Right kidney (tissue), 1 donor: ENCODE data around the gene TRAPPC10.

Source experiments
- DNase-seq: peaks from one replicate; pipeline ENCODE4 v3.0.0-alpha.2; 2016

TRAPPC10 gene

DNA sequence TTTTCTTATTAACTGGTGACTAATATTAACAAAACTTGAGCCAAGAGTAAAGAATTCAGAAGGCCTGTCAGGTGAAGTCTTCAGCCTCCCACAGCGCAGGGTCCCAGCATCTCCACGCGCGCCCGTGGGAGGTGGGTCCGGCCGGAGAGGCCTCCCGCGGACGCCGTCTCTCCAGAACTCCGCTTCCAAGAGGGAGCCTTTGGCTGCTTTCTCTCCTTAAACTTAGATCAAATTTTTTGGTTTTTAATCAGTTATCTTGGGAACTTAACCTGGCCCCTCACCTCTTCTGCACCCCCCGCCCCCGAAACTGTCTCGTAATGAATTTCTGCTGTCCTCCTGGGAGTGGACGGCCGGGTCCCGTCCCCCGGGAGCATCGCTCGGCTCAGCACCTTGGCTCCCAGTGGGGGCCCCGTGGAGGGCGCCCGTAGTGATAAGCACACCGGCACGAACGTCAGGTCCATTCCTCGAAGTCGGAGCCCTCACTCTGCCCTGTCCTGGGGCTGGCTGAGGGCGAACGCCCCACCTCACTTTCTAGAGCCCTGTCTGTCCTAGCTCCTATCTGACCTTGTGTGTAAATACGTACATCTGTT lies 29.5 kb upstream of the TRAPPC10 start:
- no peak for DNase-seq

DNA sequence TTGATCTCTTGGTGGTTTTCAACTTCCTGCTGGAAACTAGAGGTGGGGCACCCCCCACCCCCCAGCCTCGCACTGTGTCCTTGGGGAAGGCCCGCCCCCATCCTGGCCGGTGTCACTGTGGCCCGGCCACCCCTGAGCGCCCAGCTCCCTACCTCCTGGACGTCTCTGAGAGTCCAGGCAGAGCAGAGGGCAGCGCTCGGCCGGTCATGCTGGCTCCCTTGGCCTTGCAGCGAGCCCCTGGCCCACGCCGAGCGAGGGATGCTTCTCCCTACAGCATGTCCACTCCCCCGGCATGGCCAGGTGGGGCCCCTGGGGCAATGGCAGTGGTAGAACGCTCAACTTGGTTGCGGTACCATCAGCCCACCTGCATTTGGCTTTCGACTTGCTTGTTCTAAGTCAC lies 28.7 kb upstream of the TRAPPC10 start:
- no peak for DNase-seq

DNA sequence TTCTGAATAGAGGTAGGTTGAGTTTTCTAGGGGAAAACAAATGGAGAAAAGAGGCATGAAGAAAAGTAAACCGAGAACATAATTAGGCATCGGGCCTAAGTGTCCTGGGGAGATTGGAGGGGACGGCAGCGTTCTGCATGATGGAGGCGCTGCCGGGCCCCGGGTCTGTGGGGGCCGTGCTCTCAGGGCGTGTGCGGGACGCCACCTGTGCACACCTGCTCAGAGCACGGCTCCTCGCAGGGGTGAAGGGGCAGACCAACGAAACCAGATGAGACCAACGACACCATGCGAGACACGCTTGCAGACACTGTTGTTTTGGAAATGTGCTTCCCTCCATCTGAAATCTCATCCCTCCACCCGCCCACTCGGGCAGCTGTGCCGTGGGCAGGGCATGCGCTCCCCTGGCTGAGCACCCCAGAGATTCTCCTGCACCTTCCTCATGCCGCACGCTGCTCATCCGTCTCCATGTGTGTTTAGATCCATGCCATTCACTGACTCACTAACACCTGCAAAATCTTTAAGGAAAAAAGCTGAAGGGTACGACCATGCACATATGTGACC lies 28.2 kb upstream of the TRAPPC10 start:
- no peak for DNase-seq

DNA sequence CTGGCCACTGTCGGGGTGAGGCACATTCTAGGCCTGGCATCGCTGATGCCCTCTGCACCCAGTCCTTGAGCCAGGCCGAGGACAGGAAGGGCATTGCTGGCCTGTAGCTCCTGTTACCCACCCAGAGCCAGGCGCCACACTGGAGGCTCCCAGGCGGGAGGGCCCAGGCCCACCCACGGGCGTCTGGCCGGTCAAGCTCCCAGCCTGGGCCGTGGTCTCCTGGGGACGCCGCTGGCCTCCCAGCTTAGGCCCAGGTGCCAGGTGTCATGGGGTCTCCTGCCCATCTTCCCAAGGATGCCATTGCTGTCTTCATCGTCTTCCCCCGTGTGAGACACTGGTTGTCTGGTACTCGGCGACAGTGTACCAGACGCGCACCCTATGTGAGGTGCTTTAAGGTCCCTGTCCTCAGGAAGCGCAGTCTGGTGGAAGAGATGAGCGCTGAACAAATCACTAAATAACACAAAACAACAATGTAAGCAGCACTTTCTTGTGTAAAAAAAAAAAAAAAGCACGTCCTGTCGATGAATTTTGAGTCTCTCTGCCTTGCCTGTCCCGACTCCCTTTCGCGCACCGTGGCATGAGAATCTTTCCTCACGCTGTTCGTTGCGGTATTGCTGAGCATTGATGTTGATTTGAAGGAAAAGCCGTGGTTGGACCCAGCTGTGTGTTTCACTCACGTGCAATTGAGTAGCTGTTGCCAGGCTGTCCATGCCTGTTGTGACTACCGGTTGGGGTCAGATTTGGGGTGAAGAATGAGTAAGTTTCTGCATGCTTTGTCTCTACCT lies 27.0 kb upstream of the TRAPPC10 start:
- DNase-seq = no peak

DNA sequence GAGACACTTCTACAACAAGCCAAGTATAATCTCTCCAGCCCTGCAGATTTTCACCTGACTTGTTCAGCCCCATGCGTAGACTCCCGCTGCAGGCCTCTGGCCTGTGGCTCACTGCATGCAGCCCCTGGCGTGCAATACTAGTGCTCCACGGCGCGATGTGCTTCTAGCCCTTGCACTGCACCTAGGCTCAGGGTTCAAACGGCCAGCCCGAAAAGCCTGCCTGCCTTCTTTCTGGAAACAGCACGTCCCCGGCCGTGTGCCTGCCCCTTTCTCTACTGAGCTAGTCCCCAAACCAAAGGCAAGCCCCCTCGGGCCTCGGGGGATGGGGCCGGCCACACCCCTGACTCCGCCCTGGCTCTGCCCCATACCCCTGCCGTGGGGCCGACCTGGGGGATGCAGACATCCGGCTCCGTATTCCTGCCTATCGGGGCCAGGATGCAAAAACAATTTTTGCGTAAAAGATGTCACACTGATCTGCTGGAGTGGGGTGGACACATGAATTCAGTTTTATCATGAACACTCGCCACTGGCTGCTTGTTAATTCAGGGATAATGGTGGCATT lies 26.3 kb upstream of the TRAPPC10 start:
- no peak for DNase-seq

DNA sequence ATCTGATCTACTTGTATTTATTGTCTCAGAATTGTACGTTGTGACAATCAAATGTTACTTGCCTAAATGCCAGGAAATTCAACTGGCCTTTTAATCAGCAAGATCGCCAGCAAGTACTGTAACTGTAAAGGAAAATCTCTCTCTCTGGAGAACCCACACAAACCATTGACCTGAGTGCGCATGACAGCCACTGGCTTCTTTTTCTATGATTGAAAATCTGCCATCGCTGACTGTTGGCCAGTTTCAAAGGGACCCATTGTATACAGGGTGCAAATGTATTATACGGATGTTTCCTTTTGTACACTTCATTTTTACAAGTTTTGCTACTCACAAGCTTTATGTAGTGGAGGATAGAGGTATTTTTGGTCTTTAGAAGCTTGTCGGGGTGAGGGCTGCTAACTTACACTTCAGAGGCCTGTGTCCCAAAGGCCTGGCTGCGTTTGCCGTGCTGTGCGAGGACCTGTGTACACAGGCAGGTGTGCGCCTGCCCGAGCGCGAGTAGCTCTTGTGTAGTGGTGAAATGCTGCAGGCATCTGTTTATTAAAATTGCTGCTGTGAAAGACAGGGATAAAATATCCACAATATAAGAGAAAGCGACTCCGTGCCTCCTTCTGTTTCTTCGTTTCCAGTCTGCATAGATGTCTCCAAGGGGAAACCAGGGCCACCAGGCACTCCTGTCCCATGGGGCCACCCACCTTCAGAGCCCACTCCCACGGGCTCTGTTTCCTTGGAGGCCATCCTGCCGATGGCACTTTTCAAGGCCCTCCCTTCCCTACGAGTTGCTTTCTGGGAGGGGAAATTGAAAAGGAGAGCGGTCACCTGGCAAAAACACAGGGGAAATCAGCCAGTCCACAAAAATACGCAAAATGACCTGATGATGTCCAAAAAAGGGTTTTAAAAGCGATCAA lies 25.3 kb upstream of the TRAPPC10 start:
- DNase-seq = no peak

DNA sequence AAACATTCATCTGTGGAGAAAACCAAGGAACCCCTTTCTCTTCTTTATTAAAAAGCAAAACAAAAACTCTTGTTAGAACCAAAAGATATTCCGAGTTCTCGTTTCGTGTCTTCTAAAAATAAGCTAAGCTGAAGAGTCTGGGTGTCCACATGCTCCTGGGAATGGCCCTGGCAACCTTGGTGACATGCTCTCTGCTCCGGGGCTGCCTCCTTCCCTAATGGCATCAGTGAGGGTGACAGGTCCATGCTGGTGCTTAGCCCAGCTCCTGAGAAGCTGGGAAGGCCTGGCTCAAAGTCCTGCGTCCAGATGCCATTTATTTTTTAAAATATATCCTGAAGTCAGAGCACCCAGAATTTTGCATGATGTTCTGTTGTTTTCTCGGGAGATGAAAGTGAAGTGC lies 24.6 kb upstream of the TRAPPC10 start:
- no peak for DNase-seq

DNA sequence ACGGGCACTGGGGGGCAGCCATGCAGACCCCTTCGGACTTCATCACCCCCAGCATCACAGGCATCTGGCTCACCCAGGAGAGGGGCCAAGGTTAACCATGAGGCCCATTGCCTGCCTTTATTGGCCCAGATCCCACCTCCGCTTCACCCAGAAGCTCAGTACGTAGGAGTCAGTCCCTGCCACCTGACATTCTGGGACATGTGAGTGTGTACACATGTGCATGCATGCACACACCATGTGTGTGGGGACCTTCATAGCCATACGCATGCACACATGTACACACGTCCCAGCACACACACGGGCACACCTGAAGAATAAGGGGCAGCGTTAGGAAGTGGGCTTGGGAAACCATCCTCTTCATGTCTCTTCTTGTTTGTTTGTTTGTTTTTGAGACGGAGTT lies 24.1 kb upstream of the TRAPPC10 start:
- no peak for DNase-seq

DNA sequence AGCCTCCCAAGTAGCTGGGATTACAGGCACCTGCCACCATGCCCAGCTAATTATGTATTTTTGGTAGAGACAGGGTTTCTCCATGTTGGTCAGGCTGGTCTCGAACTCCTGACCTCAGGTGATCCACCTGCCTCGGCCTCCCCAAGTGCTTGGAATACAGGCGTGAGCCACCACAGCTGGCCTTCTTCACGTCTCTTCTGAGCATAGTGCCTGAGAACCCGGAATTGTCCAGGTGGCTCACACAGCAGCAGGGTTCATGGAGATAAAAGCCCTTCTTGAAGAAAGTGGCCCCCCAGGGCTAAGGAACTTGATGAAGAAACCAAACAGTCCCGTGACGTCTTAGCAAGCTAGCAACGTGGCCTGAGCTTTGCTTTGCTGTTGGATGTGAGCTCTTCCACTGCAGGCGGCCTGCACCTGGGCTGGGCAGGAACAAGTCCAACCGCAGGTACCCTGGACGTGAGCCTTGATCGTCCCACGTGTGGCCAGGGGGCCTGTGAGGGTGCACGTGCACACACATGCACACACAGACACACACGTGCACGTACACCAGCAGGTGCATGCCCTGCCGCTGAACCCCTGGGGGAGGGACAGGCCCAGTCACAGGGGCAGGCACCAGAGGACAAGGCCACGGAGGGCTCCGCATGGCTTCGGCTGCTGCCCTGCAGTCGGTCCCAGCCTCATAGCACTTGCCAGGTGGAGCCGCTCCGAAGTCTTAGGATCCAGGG lies 23.4 kb upstream of the TRAPPC10 start:
- DNase-seq = no peak

DNA sequence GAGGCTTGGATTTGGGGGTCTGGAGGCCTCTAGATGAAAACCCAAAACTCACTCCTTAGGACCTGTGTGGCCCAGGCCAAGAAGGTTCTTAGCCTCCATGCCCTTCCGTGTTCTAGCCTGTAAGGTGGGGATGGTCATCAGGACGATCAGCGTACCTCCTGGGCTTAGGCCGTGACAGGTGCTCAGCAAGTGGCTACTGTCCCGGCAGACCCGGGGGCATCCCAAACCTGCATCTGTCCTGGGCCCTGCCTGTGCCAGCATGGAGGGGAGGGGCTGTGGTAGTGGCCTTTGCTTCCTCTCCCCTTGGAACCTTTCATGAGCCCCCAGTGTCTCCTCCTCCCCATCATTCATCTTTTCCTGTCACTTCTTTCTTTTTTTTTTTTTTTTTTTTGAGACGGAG lies 22.7 kb upstream of the TRAPPC10 start:
- no peak for DNase-seq

DNA sequence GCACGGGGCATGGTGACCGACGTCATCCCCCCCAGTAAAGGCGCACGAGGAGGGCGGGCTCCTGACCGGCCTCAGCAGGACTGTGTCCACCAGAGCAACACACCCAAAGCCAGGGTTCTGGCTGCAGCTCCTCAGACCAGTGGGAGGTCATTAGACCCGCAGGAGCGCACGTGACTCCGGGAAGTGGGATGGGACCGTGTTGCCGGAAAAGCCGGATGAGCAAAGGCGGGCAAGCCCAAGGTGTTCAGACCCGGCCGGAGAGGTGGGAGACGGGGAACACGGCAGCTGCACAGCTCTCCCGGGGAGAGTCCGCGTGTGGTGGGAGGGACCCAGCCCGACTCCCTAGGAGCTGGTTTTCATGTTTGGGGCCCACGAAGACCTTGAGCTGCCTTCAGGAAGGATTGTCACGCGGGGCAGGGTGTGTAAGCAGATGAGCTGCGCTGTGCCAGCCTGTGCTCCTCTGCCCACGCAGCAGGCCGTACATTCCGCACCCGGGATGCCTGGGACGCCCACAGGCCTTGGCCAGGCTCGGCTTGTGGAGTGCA lies 20.6 kb upstream of the TRAPPC10 start:
- no peak for DNase-seq

DNA sequence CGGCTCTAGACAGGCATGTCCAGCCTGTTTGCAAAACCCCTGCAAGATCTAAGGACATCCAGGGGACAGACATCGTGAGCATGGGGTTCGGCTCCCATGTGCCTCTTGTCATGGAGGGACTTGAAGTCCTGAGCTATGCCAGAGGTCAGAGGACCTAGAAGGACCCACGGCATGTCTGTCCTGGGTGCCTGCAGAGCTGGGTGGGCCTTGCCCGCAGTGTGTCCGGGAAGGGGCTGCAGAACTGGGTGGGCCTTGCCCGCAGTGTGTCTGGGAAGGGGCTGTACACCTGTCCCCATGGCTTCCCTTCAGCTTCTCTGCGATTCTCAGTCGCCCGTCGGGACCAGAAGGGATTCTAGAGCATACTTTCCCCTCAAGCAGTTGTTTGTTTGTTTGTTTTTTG lies 20.0 kb upstream of the TRAPPC10 start:
- DNase-seq = no peak

DNA sequence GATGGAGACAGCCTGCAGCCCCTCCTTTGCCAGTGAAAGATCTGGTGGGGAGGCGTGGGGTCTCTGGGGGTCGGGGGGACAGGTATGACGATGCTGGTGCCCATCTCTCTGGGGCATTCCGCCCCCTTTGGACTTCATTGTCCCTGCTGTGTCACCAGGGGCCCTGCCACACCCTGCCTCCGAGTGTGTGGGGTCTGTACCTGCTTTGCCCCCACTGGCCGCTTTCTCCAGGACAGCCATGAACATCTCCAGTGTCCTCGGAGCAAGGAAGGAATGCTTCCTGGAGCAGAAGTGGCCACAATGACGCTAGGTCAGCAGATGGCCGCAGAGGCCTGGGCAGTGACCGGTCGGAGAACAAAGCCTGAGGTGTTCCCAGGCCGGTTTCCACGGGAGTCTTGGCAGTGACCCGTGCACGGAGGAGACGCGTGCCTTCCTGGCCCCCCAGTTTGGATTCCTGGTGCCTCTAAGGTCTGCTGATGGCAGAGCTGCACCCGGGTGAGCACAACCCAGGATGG lies 18.6 kb upstream of the TRAPPC10 start:
- no peak for DNase-seq

DNA sequence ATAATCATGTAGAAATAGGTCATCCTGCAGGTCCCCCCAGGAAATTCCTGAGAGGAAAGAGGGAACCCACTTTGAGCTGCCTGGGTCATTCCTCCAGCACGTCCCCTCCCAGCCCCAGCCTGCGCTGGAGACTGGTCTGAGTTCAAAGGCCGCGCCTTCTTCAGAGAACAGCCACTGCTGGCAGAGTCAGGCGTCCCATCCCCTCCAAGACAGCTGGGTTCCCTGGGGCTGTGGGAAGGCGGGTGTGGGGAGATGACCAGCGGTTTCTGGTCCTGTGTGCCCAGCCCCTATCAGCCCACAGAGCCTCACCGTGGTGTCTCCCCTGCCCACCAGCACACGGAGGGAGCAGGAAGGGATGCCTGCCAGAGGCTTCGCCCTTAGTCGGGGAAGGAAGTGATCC lies 18.0 kb upstream of the TRAPPC10 start:
- no peak for DNase-seq

DNA sequence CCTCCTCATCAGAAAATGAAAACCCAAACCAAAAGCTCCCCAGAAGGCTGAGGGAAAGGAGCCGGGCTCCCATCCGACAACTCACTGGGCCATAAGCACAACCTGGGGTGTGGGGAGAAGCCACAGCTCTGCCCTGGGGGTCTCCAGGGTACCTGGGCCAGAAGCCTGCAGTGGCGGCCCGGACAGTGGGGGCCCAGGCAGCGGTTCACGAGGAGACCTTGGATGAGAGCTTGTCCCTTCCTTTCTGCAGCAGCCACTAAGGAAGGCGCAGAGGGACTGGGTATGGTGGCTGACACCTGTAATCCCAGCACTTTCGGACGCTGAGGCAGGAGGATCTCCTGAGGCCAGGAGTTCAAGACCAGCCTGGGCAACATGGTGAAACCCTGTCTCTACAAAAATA lies 17.5 kb upstream of the TRAPPC10 start:
- DNase-seq = no peak

DNA sequence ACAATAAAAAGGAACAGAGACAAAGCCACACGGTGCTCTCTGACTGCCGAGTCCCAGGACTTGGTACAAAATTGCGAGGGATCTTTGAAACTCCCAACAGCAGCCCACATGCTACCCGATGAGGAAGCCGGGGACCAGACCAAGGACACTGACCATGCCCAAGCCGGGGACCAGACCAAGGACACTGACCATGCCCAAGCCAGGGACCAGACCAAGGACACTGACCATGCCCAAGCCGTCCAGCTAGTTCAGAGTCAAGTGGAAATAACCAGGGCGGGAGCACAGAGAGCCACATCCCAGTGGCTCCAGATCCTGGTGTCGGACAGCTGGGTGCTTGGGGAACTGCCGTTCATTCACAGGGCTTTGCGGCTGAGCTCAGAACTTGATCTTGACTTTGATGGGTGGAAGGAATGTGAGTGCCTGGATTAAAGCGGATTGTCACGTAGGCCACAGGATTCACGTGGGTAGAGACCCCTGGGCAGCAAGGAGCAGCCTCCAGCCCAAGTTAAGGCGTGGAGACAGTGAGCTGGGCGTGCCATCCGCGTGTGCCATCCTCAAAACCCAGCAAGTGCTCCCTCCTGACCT lies 16.5 kb upstream of the TRAPPC10 start:
- no peak for DNase-seq

DNA sequence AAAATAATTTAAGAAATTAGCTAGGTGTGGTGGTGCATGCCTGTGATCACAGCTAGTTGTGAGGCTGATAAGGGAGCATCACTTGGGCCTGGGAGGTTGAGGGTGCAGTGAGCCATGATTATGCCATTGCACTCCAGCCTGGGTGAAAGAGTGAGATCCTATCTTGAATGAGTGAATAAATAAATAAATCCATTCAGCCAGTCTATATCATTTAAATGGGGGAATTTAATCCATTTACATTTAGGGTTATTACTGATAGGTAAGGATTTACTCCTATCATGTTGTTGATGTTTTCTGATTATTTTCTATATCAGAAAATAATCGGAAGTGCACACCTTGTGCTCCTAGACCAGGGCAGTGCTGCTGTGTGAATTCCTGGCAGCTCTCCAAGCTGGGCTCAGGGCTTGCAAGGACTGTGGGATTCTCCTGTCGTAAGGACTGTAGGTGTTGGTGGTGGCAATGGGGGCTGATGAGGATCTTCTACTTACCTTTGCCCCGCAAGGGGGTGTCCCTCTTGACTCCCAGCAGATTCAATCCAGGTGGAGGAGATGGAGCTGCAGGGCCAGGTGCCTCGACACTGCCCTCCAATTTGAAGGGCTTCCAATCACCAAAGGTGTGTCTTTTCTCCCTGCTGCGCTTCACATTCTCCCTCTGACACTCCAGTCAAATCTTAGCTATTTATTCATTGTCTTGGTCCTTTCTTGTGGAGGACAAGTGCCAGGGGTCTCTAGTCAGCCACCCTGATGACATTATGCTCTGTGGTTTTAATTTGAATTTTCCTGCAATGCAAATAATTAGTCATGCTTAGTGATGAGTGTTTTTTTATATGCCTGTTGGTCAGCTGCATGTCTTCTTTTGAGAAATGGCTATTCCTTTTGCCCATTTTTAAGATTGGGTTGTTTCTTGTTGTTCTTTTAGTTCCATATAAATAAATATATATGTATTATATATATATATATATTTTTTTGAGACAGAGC lies 14.1 kb upstream of the TRAPPC10 start:
- no peak for DNase-seq

DNA sequence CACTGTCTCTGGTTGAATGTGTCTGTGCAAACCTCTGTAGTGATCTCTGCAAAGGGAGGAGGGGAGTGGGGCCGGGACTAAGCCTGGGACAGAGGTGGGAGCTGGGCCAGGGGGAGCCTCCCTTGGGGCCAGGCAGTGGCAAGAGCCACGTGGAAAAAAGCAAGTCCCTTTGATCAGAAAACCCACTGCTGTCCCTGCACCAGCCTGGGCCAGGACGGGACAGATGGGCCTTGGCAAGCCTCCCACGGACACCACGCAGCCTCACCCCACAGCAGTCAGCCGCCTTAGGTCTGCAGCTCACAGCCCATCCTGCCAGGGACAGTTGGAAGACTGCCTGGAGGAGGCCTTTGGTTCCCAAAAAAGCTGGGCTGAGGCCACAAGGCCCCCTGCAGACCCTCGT lies 11.7 kb upstream of the TRAPPC10 start:
- no peak for DNase-seq

DNA sequence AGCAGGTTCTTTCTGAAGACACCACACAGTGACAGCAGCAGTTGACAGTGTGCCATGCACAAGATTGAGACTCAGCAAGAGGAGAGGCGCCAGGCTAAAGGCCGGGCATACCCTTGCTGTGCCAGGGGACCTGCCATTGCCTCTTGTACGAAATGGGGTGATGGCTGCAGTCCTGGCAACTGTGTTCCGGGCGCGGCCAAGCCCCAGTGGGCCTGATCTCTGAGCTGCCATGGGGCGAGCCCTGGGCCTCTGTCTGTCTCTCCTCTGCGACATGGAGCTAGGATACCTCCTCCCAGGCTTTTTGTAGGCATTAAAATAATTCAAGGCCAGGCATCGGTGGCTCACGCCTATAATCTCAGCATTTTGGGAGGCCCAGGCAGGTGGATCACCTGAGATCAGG lies 9.6 kb upstream of the TRAPPC10 start:
- DNase-seq = no peak
